ENCODE measurements around the gene PERCC1.
A peak's percentile ranks its signal among the peaks of the same experiment; 100 is the strongest.

GRCh38 chr16:1450218-1450617, 19.3 kb downstream of the PERCC1 start:
- TF ChIP-seq CTCF (IDR thresholded peaks at IDR 0.05 in 2 of 3, conservative IDR thresholded peaks at IDR 0.05 in 1 of 3; ENCODE audit: insufficient read depth in 2 of 3, low read depth in 1 of 3, low read length in 3 of 3) = peak in 2 of 3 experiments; percentile 27; a peak in 2 of 6 replicates
- no peak for TF ChIP-seq ZNF766 (CRISPR knock-in tag; conservative IDR thresholded peaks at IDR 0.05)
- no peak for TF ChIP-seq PRPF4 (IDR thresholded peaks at IDR 0.05; ENCODE audit: insufficient read depth, low read depth, low read length, poor library complexity, severe bottlenecking)
- no peak for TF ChIP-seq DIDO1 (tag; IDR thresholded peaks at IDR 0.05; ENCODE audit: low read depth)
- TF ChIP-seq FOXM1 (IDR thresholded peaks at IDR 0.05; ENCODE audit: low read depth) = no peak
- TF ChIP-seq FOXM1 (CRISPR knock-in tag; IDR thresholded peaks at IDR 0.05; ENCODE audit: low read depth) = no peak
- TF ChIP-seq ZNF318 (IDR thresholded peaks at IDR 0.05; ENCODE audit: borderline replicate concordance in 1 of 2, low read depth in 1 of 2) = no peak
- TF ChIP-seq PRDM10 (IDR thresholded peaks at IDR 0.05; ENCODE audit: partially characterized antibody) = no peak
- TF ChIP-seq BMI1 (IDR thresholded peaks at IDR 0.05; ENCODE audit: low read length) = no peak
- TF ChIP-seq ZNF639 (CRISPR knock-in tag; conservative IDR thresholded peaks at IDR 0.05 in 1 of 2, IDR thresholded peaks at IDR 0.05 in 1 of 2) = no peak
- no peak for TF ChIP-seq RAD21 (CRISPR knock-in tag; conservative IDR thresholded peaks at IDR 0.05 in 1 of 2, IDR thresholded peaks at IDR 0.05 in 1 of 2)
- no peak for TF ChIP-seq ZNF592 (IDR thresholded peaks at IDR 0.05)
- no peak for TF ChIP-seq HEY1 (CRISPR knock-in tag; IDR thresholded peaks at IDR 0.05; ENCODE audit: borderline replicate concordance)

Data from K562 (cell line).